Body of pancreas (tissue), 4 donors: ENCODE data around the gene SURF4.

Source experiments
- CTCF ChIP-seq, 7 experiments: fragments of 450-650 bp in 4 of 7; fragments of 200-600 bp in 3 of 7; sonication (generic) in 3 of 7; IDR thresholded peaks; one replicate each; pipeline ENCODE4 v1.5.1; 2016 to 2019; ENCODE audit warnings: antibody characterized with exemption in 7 of 7
- POLR2A ChIP-seq, 3 donors: fragments of 450-650 bp; IDR thresholded peaks; one replicate each; pipeline ENCODE4 v1.6.1; 2016; ENCODE audit warnings: antibody characterized with exemption in 3 of 3, mild to moderate bottlenecking in 2 of 3

GRCh38 chr9:133383438-133383837 lies 7.6 kb upstream of the SURF4 start:
- no peak for TF ChIP-seq POLR2A (IDR thresholded peaks at IDR 0.05)
- TF ChIP-seq CTCF (IDR thresholded peaks at IDR 0.05) = no peak
